ENCODE results near the gene SMIM20. TPM values are rescaled to one million over a fixed set of nuclear protein-coding genes. Genes with fewer than 3 reads are reported as not detected.

Gene SMIM20
- total RNA-seq, 2 donors from 2014 or later, result 35.9 to 40.8 TPM

DNA sequence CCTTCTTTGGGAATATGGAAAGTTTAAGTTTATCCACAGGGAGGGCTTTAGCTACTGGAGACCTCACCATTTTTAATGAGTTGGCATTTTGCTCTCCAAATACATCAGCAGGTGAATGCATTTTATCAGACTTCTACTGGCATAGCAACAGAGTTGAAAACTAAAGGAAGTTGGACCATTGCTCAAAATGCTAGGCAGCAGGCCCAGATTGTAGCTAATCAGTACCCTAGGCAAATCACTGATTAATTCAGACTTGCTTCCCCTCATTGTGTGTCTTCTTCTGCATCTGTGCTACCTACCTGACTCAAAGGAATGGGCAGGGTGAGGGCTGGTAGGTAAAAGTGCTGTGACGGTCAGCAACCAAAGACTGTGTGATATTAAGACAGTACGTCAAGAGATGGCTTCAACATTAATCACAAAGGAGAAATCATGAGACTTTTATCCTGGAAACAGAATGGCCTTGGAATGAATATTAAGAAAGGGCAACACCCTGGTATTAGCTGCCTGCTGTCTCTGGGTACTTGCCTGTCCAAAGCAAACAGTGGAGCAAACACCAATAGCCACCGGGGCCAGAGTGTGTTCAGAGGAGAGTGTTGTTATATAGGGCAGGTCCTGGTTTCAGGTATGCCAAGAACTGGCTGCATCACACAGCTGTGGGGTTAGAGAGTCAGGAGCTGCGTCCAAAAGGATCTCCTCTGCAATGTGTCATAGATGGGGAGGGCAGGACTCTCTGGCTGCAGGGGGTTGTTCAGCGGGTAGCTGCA is 17.1 kb upstream of the SMIM20 start:
- Mint-ChIP-seq H3K27me3 (ENCODE audit: insufficient read depth) (no peaks in the 10 kb centered on the region), H3K9me3 (no peaks in the 10 kb centered on the region), H3K4me3 (no peak overlapping the region), H3K4me1 (peaks cover 5% of the 10 kb centered on the region), H3K27ac (no peak overlapping the region), H3K36me3 (ENCODE audit: low read depth) (no peaks in the 10 kb centered on the region)
- Histone ChIP-seq H3K4me3 (ENCODE audit: low read length) (no peak overlapping the region), H3K4me1 (ENCODE audit: control insufficient read depth, insufficient read depth, low read length) (no peaks in the 10 kb centered on the region), H3K9ac (ENCODE audit: extremely low read depth, low read length, poor library complexity, severe bottlenecking) (no peak overlapping the region), H3K9me3 (ENCODE audit: control insufficient read depth, low read length) (no peaks in the 10 kb centered on the region), H3K36me3 (ENCODE audit: control insufficient read depth, insufficient read depth, low read length) (no peaks in the 10 kb centered on the region), H3K27ac (ENCODE audit: low read depth, low read length) (no peak overlapping the region), H3K27me3 (ENCODE audit: control insufficient read depth, insufficient read depth, low read length, poor library complexity, severe bottlenecking) (no peaks in the 10 kb centered on the region)
- TF ChIP-seq, protein P1, sequence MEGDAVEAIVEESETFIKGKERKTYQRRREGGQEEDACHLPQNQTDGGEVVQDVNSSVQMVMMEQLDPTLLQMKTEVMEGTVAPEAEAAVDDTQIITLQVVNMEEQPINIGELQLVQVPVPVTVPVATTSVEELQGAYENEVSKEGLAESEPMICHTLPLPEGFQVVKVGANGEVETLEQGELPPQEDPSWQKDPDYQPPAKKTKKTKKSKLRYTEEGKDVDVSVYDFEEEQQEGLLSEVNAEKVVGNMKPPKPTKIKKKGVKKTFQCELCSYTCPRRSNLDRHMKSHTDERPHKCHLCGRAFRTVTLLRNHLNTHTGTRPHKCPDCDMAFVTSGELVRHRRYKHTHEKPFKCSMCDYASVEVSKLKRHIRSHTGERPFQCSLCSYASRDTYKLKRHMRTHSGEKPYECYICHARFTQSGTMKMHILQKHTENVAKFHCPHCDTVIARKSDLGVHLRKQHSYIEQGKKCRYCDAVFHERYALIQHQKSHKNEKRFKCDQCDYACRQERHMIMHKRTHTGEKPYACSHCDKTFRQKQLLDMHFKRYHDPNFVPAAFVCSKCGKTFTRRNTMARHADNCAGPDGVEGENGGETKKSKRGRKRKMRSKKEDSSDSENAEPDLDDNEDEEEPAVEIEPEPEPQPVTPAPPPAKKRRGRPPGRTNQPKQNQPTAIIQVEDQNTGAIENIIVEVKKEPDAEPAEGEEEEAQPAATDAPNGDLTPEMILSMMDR (conservative IDR thresholded peaks at IDR 0.05), result no peak
- DNase-seq, result no peak
- 90 to 92% methylated on average over 5 of the region's 5 CpGs for WGBS, 2 experiments (ENCODE audit: insufficient coverage in 1 of 2, insufficient read length in 1 of 2)

DNA sequence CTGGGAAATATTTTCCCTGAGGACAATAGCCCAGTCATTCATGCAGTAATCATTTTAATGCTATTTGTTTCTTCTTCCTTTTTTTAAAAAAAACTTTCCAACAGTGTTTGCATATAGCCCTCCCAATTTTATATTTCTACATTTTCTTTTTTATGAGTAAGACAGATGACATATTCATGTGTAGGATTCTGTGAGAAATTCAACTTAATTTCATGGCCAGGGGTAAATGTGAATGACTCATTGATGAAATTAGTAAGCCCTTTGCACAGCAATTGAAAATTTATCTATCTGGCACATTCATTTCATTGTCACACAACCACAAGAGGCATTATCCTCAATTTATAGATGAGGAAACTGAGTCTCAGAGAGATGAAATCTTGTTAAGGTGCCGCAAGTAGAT is 13.7 kb upstream of the SMIM20 start:
- H3K27me3 Mint-ChIP-seq (ENCODE audit: insufficient read depth), result no peaks in the 10 kb centered on the region
- H3K4me3 Mint-ChIP-seq, result no peak overlapping the region
- H3K27ac ChIP-seq (ENCODE audit: low read depth, low read length), result no peak overlapping the region

DNA sequence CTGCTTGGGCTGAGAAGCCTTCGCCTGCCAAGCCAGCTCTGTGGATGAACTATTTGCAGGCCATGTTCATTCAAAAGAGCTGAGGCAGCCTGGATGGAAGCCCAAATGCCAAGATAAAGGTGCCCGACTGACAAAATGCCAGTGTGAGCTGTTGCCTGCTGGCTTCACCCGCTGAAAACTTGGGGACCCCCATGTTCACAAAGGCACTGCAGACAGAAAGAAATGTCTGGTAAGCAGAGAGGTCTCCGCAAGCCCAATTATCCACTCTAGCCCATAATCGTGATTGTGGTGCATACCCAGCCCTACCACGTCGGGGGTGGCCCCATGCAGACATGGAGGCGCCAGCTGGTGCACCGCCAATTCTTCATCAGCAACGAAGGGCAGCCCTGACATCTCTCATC is 13.0 kb upstream of the SMIM20 start:
- no peaks in the 10 kb centered on the region for H3K27me3 Mint-ChIP-seq (ENCODE audit: insufficient read depth)
- no peak overlapping the region for H3K27ac Mint-ChIP-seq
- H3K27ac ChIP-seq (ENCODE audit: low read depth, low read length), result no peak overlapping the region
- DNase-seq, result no peak
- H3K36me3 Mint-ChIP-seq (ENCODE audit: low read depth), result no peaks in the 10 kb centered on the region
- H3K4me3 ChIP-seq (ENCODE audit: low read length), result no peak overlapping the region
- 92 to 93% methylated on average over 8 to 10 of the region's 10 CpGs for WGBS, 2 experiments (ENCODE audit: insufficient coverage in 1 of 2, insufficient read length in 1 of 2)
- H3K27me3 ChIP-seq (ENCODE audit: control insufficient read depth, insufficient read depth, low read length, poor library complexity, severe bottlenecking), result no peaks in the 10 kb centered on the region
- H3K4me1 Mint-ChIP-seq, result no peaks in the 10 kb centered on the region
- no peaks in the 10 kb centered on the region for H3K4me1 ChIP-seq (ENCODE audit: control insufficient read depth, insufficient read depth, low read length)
- no peak overlapping the region for H3K4me3 Mint-ChIP-seq
- H3K9me3 Mint-ChIP-seq, result no peaks in the 10 kb centered on the region
- TF ChIP-seq, protein P1 (conservative IDR thresholded peaks at IDR 0.05), result no peak
- no peak overlapping the region for H3K9ac ChIP-seq (ENCODE audit: extremely low read depth, low read length, poor library complexity, severe bottlenecking)
- H3K36me3 ChIP-seq (ENCODE audit: control insufficient read depth, insufficient read depth, low read length), result no peaks in the 10 kb centered on the region
- H3K9me3 ChIP-seq (ENCODE audit: control insufficient read depth, low read length), result no peaks in the 10 kb centered on the region

More for the DNA sequence above, 13.7 kb upstream of the SMIM20 start:
- WGBS, 2 experiments (ENCODE audit: insufficient coverage in 1 of 2, insufficient read length in 1 of 2), result 100% methylated on average over 1 of the region's 1 CpG
- H3K36me3 ChIP-seq (ENCODE audit: control insufficient read depth, insufficient read depth, low read length), result no peaks in the 10 kb centered on the region
- H3K4me1 ChIP-seq (ENCODE audit: control insufficient read depth, insufficient read depth, low read length), result no peaks in the 10 kb centered on the region
- H3K27me3 ChIP-seq (ENCODE audit: control insufficient read depth, insufficient read depth, low read length, poor library complexity, severe bottlenecking), result no peaks in the 10 kb centered on the region
- Mint-ChIP-seq H3K4me1 (no peaks in the 10 kb centered on the region), H3K9me3 (no peaks in the 10 kb centered on the region), H3K36me3 (ENCODE audit: low read depth) (no peaks in the 10 kb centered on the region), H3K27ac (no peak overlapping the region)
- no peak for DNase-seq
- TF ChIP-seq, protein P1 (conservative IDR thresholded peaks at IDR 0.05), result no peak
- no peak overlapping the region for H3K4me3 ChIP-seq (ENCODE audit: low read length)
- H3K9ac ChIP-seq (ENCODE audit: extremely low read depth, low read length, poor library complexity, severe bottlenecking), result no peak overlapping the region
- H3K9me3 ChIP-seq (ENCODE audit: control insufficient read depth, low read length), result no peaks in the 10 kb centered on the region
